Measurements from ENCODE around the gene DSC2.
"Not testable (repeated sequence)": the region's sequence is repeated elsewhere in the genome, so short reads cannot be mapped to it uniquely, and the experiment has no call there.

DSC2 gene

GRCh38 chr18:31102025-31102684, at the start of gene DSC2:
DSC2 (minus strand) TSS chr18:31102421; CDS start chr18:31101971, 450 bp downstream.
- DNase-seq (ENCODE audit: low spot score) = no peak

GRCh38 chr18:31149351-31149750, 47.1 kb upstream of the DSC2 start:
- no peak for DNase-seq (ENCODE audit: low spot score)

GRCh38 chr18:31148600-31148999, 46.4 kb upstream of the DSC2 start:
- no peak for DNase-seq (ENCODE audit: low spot score)

- DNase-seq (ENCODE audit: low spot score) = no peak
Measured at GRCh38 chr18:31146809-31147208, 44.6 kb upstream of the DSC2 start.

- DNase-seq (ENCODE audit: low spot score) = no peak
Measured at GRCh38 chr18:31143025-31143424, 40.8 kb upstream of the DSC2 start.

GRCh38 chr18:31138709-31139108, 36.5 kb upstream of the DSC2 start:
- no peak for DNase-seq (ENCODE audit: low spot score)

GRCh38 chr18:31134988-31135529, 32.8 kb upstream of the DSC2 start:
- no peak for DNase-seq (ENCODE audit: low spot score)

- no peak for DNase-seq (ENCODE audit: low spot score)
Measured at GRCh38 chr18:31129398-31130115, 27.3 kb upstream of the DSC2 start.

GRCh38 chr18:31125878-31126277, 23.7 kb upstream of the DSC2 start:
- DNase-seq (ENCODE audit: low spot score) = no peak

GRCh38 chr18:31123125-31123524, 20.9 kb upstream of the DSC2 start:
- not testable (repeated sequence) for DNase-seq (ENCODE audit: low spot score)

GRCh38 chr18:31120594-31120993, 18.4 kb upstream of the DSC2 start:
- no peak for DNase-seq (ENCODE audit: low spot score)

- no peak for DNase-seq (ENCODE audit: low spot score)
Measured at GRCh38 chr18:31116853-31117595, 14.8 kb upstream of the DSC2 start.

- DNase-seq (ENCODE audit: low spot score) = no peak
Measured at GRCh38 chr18:31112804-31113203, 10.6 kb upstream of the DSC2 start.

GRCh38 chr18:31105733-31106132, 3.5 kb upstream of the DSC2 start:
- no peak for DNase-seq (ENCODE audit: low spot score)

GRCh38 chr18:31104444-31104843, 2.2 kb upstream of the DSC2 start:
- DNase-seq (ENCODE audit: low spot score) = no peak

GRCh38 chr18:31103423-31103822, 1.2 kb upstream of the DSC2 start:
- no peak for DNase-seq (ENCODE audit: low spot score)

- DNase-seq (ENCODE audit: low spot score) = no peak
Measured at GRCh38 chr18:31102941-31103340, 720 bp upstream of the DSC2 start.

- peak; percentile 8 for DNase-seq (ENCODE audit: low spot score)
Measured at GRCh38 chr18:31101183-31102024, 817 bp downstream of the DSC2 start.

- DNase-seq (ENCODE audit: low spot score) = no peak
Measured at GRCh38 chr18:31100436-31101182, 1.6 kb downstream of the DSC2 start.

- DNase-seq (ENCODE audit: low spot score) = no peak
Measured at GRCh38 chr18:31099450-31100230, 2.6 kb downstream of the DSC2 start.
